HG02642 (cell line): Measurements from ENCODE around the gene KCNIP4.

Experiments used
- ATAC-seq: cut with Tn5 transposase; IDR thresholded peaks from one replicate; pipeline ENCODE4 v1.9.1; 2021; ENCODE audit warnings: mild to moderate bottlenecking; ENCODE audit not compliant: unreplicated experiment, poor library complexity

Gene KCNIP4

GRCh38 chr4:21134994-21135393 is 813.6 kb downstream of the KCNIP4 start:
- no peak for ATAC-seq

- no peak for ATAC-seq
Observed at GRCh38 chr4:21130606-21131005, 818.0 kb downstream of the KCNIP4 start.

GRCh38 chr4:21126014-21126512 is 822.5 kb downstream of the KCNIP4 start:
- ATAC-seq = no peak

- ATAC-seq = no peak
Observed at GRCh38 chr4:21118301-21118700, 830.3 kb downstream of the KCNIP4 start.

- ATAC-seq = no peak
Observed at GRCh38 chr4:21117541-21118180, 830.9 kb downstream of the KCNIP4 start.

GRCh38 chr4:21113496-21114223 is 834.9 kb downstream of the KCNIP4 start:
- no peak for ATAC-seq

- ATAC-seq = no peak
Observed at GRCh38 chr4:21102667-21103066, 845.9 kb downstream of the KCNIP4 start.

- ATAC-seq = no peak
Observed at GRCh38 chr4:21097865-21098264, 850.7 kb downstream of the KCNIP4 start.

GRCh38 chr4:21097026-21097425 is 851.5 kb downstream of the KCNIP4 start:
- no peak for ATAC-seq

GRCh38 chr4:21092531-21092930 is 856.0 kb downstream of the KCNIP4 start:
- ATAC-seq = no peak

- ATAC-seq = no peak
Observed at GRCh38 chr4:21090094-21090666, 858.4 kb downstream of the KCNIP4 start.

- no peak for ATAC-seq
Observed at GRCh38 chr4:21083413-21083812, 865.2 kb downstream of the KCNIP4 start.

GRCh38 chr4:21077967-21078366 is 870.6 kb downstream of the KCNIP4 start:
- no peak for ATAC-seq

GRCh38 chr4:21067351-21067750 is 881.2 kb downstream of the KCNIP4 start:
- ATAC-seq = no peak

- ATAC-seq = no peak
Observed at GRCh38 chr4:21061902-21062301, 886.7 kb downstream of the KCNIP4 start.

- ATAC-seq = no peak
Observed at GRCh38 chr4:21046141-21046540, 902.4 kb downstream of the KCNIP4 start.

- ATAC-seq = no peak
Observed at GRCh38 chr4:21045119-21045518, 903.5 kb downstream of the KCNIP4 start.

- no peak for ATAC-seq
Observed at GRCh38 chr4:21041708-21042107, 906.9 kb downstream of the KCNIP4 start.

- ATAC-seq = no peak
Observed at GRCh38 chr4:21034728-21035127, 913.8 kb downstream of the KCNIP4 start.

GRCh38 chr4:21032089-21032645 is 916.4 kb downstream of the KCNIP4 start:
- ATAC-seq = no peak

GRCh38 chr4:21018817-21019216 is 929.8 kb downstream of the KCNIP4 start:
- ATAC-seq = no peak
